ENCODE data around the gene TMEM184B. TPM values are rescaled to one million over a fixed set of nuclear protein-coding genes. Genes with fewer than 3 reads are reported as not detected.

Gene TMEM184B
- total and polyA plus RNA-seq, 2 donors (not counting 1 experiment from before 2014, with no cell fraction given) = 9.9 to 24.7 TPM

Small RNAs within 50 kb of the gene (small RNA-seq; reads per million reads assigned to genes)
- gene RF00017 (ENCODE audit: insufficient read length, low read depth, low replicate concordance) (not detected), gene RN7SL704P (ENCODE audit: insufficient read length, low read depth, low replicate concordance) (not detected)

Other genes starting within 250 kb of the TMEM184B start
- 30.9 and 34.2 TPM in 2 replicates for gene PICK1, start 215.6 kb downstream of the TMEM184B start, total RNA-seq
- gene PICK1, start 215.6 kb downstream of the TMEM184B start, polyA plus RNA-seq = 37.4 and 47.9 TPM in 2 replicates
- gene SLC16A8, start 188.8 kb downstream of the TMEM184B start, total RNA-seq = not detected in 2 replicates
- gene SLC16A8, start 188.8 kb downstream of the TMEM184B start, polyA plus RNA-seq = not detected in 2 replicates
- gene BAIAP2L2, start 162.3 kb downstream of the TMEM184B start, total RNA-seq = 0.96 and 1.3 TPM in 2 replicates
- gene BAIAP2L2, start 162.3 kb downstream of the TMEM184B start, polyA plus RNA-seq = 1.2 and 1.7 TPM in 2 replicates
- 125 and 128 TPM in 2 replicates for gene PLA2G6, start 91.2 kb downstream of the TMEM184B start, total RNA-seq
- gene PLA2G6, start 91.2 kb downstream of the TMEM184B start, polyA plus RNA-seq = 103 and 148 TPM in 2 replicates
- gene MAFF, start 71.0 kb downstream of the TMEM184B start, total RNA-seq = 4.8 and 5.3 TPM in 2 replicates
- 18.0 and 33.5 TPM in 2 replicates for gene MAFF, start 71.0 kb downstream of the TMEM184B start, polyA plus RNA-seq
- gene CSNK1E, start 44.4 kb upstream of the TMEM184B start, total RNA-seq = 133 and 136 TPM in 2 replicates
- gene CSNK1E, start 44.4 kb upstream of the TMEM184B start, polyA plus RNA-seq = 113 and 157 TPM in 2 replicates
- gene KCNJ4, start 182.2 kb upstream of the TMEM184B start, total RNA-seq = not detected in 2 replicates
- gene KCNJ4, start 182.2 kb upstream of the TMEM184B start, polyA plus RNA-seq = not detected in 2 replicates
- gene KDELR3, start 195.1 kb upstream of the TMEM184B start, total RNA-seq = not detected in 2 replicates
- 0.16 TPM in 1 of 2 replicates, not detected in the other for gene KDELR3, start 195.1 kb upstream of the TMEM184B start, polyA plus RNA-seq
- gene DDX17, start 233.3 kb upstream of the TMEM184B start, total RNA-seq = 936 and 967 TPM in 2 replicates
- gene DDX17, start 233.3 kb upstream of the TMEM184B start, polyA plus RNA-seq = 754 and 1,009 TPM in 2 replicates